Measurements from ENCODE around the gene ADARB2. TPM values are rescaled to one million over a fixed set of nuclear protein-coding genes. Genes with fewer than 3 reads are reported as not detected.

ADARB2 gene
- total RNA-seq, 3 donors from 2014 or later = 0.31 to 4.2 TPM; not detected in 1

- Histone ChIP-seq H3K4me1 (ENCODE audit: low read depth) (no peaks in the 10 kb centered on the region), H3K4me3 (no peak overlapping the region), H3K36me3 (ENCODE audit: low read depth) (no peaks in the 10 kb centered on the region), H3K9me3 (no peaks in the 10 kb centered on the region)
- TF ChIP-seq CTCF (IDR thresholded peaks at IDR 0.05) = no peak
- intact Hi-C loops (cut with DNase I, micrococcal nuclease) = no loop called here
- ATAC-seq = peak; percentile 58
- DNase-seq = peak in 1 of 3 donors; percentile 34
Measured at GRCh38 chr10:1240341-1240775, 497.0 kb downstream of the ADARB2 start.

- no peak for DNase-seq
- H3K4me3 ChIP-seq = no peak overlapping the region
- H3K9me3 ChIP-seq = no peaks in the 10 kb centered on the region
- H3K4me1 ChIP-seq (ENCODE audit: low read depth) = no peaks in the 10 kb centered on the region
- TF ChIP-seq CTCF (IDR thresholded peaks at IDR 0.05) = no peak
- no peak for ATAC-seq
- no peaks in the 10 kb centered on the region for H3K36me3 ChIP-seq (ENCODE audit: low read depth)
- intact Hi-C loops (cut with DNase I, micrococcal nuclease) = no loop called here
Measured at GRCh38 chr10:1233031-1233430, 504.3 kb downstream of the ADARB2 start.

- ATAC-seq = no peak
- Histone ChIP-seq H3K4me3 (no peak overlapping the region), H3K36me3 (ENCODE audit: low read depth) (no peaks in the 10 kb centered on the region), H3K9me3 (no peaks in the 10 kb centered on the region), H3K4me1 (ENCODE audit: low read depth) (no peaks in the 10 kb centered on the region)
- no peak for DNase-seq
- TF ChIP-seq CTCF (IDR thresholded peaks at IDR 0.05) = no peak
- intact Hi-C loops (cut with DNase I, micrococcal nuclease) = no loop called here
Measured at GRCh38 chr10:1232164-1232911, 505.0 kb downstream of the ADARB2 start.

GRCh38 chr10:1230592-1231275 lies 506.6 kb downstream of the ADARB2 start:
- intact Hi-C loops (cut with DNase I, micrococcal nuclease) = no loop called here
- ATAC-seq = no peak
- TF ChIP-seq CTCF (IDR thresholded peaks at IDR 0.05) = no peak

GRCh38 chr10:1230138-1230537 lies 507.2 kb downstream of the ADARB2 start:
- Histone ChIP-seq H3K36me3 (ENCODE audit: low read depth) (no peaks in the 10 kb centered on the region), H3K9me3 (no peaks in the 10 kb centered on the region), H3K4me3 (no peak overlapping the region), H3K4me1 (ENCODE audit: low read depth) (no peaks in the 10 kb centered on the region)
- intact Hi-C loops (cut with DNase I, micrococcal nuclease) = no loop called here
- TF ChIP-seq CTCF (IDR thresholded peaks at IDR 0.05) = no peak
- ATAC-seq (no peak), DNase-seq (no peak)

More at GRCh38 chr10:1230592-1231275, 506.6 kb downstream of the ADARB2 start:
- Histone ChIP-seq H3K4me3 (no peak overlapping the region), H3K36me3 (ENCODE audit: low read depth) (no peaks in the 10 kb centered on the region), H3K4me1 (ENCODE audit: low read depth) (no peaks in the 10 kb centered on the region), H3K9me3 (no peaks in the 10 kb centered on the region)
- no peak for DNase-seq
